ENCODE data around the gene NEFH.

DNA sequence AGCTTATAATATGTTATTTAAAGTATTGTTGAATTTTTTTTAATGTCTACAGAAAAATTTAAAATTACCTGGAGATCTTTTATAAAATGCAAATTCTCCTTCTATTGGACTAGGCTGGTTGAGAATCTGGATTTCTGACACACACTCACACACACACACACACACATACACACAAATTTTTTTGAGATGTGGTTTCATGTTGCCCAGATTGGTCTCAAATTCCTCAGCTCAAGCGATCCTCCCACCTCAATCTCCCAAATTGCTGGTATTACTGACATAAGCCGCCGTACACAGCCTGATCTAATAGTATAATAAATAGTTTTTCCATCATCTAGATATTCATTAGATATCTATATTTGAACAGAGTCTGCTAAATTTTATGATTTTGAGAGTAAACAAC is 46.2 kb upstream of the NEFH start:
- TF ChIP-seq POLR2AphosphoS5 (IDR thresholded peaks at IDR 0.05; ENCODE audit: low read depth, low read length) (no peak), SIN3A (IDR thresholded peaks at IDR 0.05; ENCODE audit: borderline replicate concordance, insufficient read depth, low read length) (no peak), TAF1 (IDR thresholded peaks at IDR 0.05; ENCODE audit: borderline replicate concordance, insufficient read depth, low read length) (no peak), FOXP2 (optimal IDR thresholded peaks at IDR 0.05; ENCODE audit: borderline replicate concordance, extremely low read depth, extremely low read length, insufficient read depth) (no peak)
- TF ChIP-seq, protein P1, sequence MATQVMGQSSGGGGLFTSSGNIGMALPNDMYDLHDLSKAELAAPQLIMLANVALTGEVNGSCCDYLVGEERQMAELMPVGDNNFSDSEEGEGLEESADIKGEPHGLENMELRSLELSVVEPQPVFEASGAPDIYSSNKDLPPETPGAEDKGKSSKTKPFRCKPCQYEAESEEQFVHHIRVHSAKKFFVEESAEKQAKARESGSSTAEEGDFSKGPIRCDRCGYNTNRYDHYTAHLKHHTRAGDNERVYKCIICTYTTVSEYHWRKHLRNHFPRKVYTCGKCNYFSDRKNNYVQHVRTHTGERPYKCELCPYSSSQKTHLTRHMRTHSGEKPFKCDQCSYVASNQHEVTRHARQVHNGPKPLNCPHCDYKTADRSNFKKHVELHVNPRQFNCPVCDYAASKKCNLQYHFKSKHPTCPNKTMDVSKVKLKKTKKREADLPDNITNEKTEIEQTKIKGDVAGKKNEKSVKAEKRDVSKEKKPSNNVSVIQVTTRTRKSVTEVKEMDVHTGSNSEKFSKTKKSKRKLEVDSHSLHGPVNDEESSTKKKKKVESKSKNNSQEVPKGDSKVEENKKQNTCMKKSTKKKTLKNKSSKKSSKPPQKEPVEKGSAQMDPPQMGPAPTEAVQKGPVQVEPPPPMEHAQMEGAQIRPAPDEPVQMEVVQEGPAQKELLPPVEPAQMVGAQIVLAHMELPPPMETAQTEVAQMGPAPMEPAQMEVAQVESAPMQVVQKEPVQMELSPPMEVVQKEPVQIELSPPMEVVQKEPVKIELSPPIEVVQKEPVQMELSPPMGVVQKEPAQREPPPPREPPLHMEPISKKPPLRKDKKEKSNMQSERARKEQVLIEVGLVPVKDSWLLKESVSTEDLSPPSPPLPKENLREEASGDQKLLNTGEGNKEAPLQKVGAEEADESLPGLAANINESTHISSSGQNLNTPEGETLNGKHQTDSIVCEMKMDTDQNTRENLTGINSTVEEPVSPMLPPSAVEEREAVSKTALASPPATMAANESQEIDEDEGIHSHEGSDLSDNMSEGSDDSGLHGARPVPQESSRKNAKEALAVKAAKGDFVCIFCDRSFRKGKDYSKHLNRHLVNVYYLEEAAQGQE (IDR thresholded peaks at IDR 0.05; ENCODE audit: insufficient read depth in 1 of 2, low read depth in 2 of 2, low read length in 2 of 2): no peak
